ENCODE data around the gene SLC25A6. TPM values are rescaled to one million over a fixed set of nuclear protein-coding genes. Genes with fewer than 3 reads are reported as not detected.

The SLC25A6 gene
- total RNA-seq, 1 donor from 2014 or later = 141 TPM

DNA sequence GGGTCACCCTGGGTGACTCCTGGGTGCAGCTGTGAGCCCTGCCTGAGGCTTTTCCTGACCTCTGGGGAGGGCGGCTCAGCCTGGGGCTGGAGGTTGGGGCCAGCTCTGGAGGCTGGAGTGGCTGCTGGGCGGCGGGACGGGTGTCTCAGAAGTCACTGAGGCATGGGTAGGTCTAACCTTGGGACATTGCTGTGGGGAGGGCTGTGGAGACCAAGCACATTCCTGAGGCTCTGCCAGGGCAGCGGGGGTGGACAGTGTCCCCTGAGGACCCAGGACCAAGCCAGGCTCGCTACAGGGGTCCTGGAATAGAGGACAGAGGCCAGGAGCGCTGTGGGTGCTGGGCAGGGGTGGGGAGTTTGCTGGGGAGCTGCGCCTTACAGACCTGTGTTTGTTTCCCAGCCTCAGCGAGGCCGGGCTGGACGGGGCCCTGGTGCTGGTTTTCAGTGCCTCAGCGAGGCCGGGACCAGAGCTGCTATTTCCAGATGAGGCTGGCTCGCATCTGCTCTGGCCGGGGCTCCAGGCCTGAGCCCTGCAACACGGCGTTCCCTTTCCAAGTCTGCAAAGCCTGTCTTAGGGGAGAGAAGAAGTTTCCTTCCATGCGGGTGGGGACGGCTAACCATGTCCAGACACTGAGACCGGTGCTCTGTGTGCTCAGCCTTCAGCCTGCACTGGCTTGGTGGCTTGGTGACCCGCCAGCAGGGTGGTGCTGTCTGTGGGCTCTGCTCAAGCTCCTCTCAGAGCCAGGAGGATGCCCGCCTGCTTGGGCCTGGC lies 3.0 kb upstream of the SLC25A6 start:
- no peak for ATAC-seq (ENCODE audit: poor library complexity)
- DNase-seq = peak; percentile 36
- intact Hi-C loops (cut with DNase I) = loop anchor here (10.0 kb wide), 1 partner anchor 50 kb away; no protein-coding TSS in a partner anchor

DNA sequence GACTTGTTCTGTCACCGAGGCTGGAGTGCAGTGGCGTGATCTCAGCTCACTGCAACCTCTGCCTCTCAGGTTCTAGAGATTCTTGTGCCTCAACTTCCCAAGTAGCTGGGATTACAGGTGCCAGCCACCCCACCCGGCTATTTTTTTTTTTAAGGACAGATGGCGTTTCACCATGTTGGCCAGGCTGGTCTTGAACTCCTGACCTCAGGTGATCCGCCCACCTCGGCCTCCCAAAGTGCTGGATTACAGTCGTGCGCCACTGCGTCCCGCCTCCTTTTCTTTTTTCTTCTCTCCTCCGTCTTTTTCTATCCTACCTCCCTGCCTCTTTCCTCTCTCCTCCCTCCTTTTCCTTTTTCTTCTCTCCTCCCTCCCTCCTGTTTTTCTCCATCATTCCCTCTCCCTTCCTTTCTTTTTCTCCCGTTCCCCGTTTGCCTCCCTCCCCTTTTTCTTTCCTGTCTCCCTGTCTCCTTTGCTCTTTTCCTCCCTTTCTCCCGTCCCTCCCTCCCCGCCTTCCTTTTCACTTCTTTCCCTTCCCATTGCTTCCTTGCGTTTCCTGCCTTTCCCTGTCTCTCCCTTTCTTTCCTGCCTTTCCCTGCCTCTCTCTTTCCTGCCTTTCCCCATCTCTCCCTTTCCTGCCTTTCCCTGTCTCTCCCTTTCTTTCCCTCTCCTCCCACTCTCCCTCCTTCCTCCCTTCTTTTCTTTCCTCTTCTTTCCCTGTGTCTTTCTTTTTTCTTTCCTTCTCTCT lies 2.1 kb upstream of the SLC25A6 start:
- peak; percentile 30 for DNase-seq
- intact Hi-C loops (cut with DNase I) = loop anchor here (10.0 kb wide), 1 partner anchor 51 kb away; no protein-coding TSS in a partner anchor
- ATAC-seq (ENCODE audit: poor library complexity) = no peak

DNA sequence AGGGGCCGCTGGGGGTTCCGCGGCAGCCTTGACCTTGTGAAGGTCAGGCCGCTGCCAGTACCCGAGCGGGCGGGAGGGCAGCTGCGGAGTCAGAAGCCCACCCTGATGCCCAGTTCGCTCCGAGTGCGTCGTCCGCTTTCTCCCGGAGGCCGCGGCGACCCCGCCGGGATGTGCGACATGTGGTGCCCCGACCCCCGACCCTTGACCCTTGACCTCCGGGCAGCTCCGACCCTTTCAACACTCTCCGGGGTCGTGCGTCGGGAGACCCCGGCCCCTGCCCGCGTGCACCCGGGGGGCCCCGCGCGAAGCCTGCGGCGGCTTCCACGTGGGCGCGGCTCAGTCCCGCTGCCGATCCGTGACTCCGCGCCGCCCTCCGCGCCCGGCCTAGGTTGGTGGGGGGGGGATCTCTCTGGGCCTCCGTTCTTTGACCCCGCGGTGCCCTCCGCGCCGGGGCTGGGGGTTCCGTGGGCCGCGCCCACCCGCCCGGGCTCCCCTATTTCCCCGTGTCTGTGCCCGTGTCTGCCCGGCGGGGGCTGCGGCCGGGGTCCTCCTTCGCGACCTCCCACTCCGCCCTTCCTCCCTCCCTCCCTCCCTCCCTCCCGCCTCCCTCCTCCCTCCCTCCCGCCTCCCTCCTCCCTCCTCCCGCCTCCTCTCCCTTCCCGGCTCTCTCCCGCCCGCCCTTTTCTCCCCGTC lies 609 bp upstream of the SLC25A6 start:
- peak; percentile 63 for ATAC-seq (ENCODE audit: poor library complexity)

DNA sequence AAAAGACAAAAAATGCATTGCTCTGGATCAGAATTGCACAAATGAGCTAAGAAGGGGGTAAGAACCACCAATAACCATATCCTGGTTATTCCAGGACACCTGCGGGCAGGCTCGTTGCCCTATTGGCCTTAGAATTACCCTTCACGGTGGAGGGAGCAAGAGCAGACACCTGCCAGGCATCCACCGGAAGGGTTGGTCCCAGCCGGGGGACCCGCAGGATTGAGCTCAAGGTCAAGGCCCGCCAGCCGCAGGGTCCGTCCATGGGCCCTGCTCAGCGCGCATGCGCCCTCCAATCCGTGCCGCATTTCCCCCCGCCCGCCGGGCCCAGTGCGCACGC lies 575 bp downstream of the SLC25A6 start:
- peak; percentile 74 for ATAC-seq (ENCODE audit: poor library complexity)
- intact Hi-C loops (cut with DNase I) = loop anchor here (10.0 kb wide), 1 partner anchor 53 kb away; no protein-coding TSS in a partner anchor
- DNase-seq = no peak

More for the DNA sequence above, 609 bp upstream of the SLC25A6 start:
- intact Hi-C loops (cut with DNase I) = loop anchor here (10.0 kb wide), 1 partner anchor 52 kb away; no protein-coding TSS in a partner anchor
- no peak for DNase-seq

DNA sequence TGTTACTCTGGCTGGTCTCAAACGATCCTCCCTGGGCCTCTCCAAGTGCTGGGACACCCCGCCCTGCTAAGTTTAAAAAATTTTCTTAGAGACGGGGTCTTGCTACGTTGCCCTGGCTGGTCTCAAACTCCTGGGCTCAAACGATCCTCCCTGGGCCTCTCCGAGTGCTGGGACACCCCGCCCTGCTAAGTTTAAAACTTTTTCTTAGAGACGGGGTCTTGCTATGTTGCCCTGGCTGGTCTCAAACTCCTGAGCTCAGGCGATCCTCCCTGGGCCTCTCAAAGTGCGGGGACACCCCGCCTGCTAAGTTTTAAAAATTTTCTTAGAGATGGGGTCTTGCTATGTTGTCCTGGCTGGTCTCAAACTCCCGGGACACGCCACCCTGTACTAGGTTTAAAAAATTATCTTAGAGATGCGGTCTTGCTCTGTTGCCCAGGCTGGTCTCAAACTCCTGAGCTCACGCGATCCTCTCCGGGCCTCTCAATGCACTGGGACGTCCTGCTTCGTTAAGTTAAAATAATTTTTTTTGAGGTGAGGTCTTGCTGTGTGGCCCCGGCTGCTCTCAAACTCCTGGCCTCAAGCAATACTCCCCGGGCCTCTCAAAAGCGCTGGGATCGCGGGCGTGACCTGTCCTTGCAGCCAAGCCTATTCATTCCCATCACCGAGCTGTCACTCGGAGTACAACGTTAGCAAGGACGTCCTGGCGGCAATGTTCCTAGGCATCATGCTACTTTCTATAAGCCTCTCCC lies 1.1 kb downstream of the SLC25A6 start:
- peak; percentile 52 for DNase-seq
- ATAC-seq (ENCODE audit: poor library complexity) = no peak
- intact Hi-C loops (cut with DNase I) = loop anchor here (10.0 kb wide), 1 partner anchor 54 kb away; no protein-coding TSS in a partner anchor

DNA sequence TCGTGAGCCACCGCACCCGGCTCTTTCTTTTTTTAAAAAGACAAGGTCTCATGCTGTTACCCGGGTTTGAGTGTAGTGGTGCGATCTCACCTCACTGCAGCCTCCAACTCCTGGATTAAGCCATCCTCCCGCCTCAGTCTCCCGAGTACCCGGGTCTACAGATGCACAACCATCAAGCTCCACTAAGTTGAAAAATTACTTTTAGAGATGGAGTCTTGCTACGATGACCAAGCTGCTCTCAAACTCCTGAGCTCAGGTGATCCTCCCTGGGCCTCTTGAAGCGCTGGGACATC lies 2.0 kb downstream of the SLC25A6 start:
- intact Hi-C loops (cut with DNase I) = loop anchor here (10.0 kb wide), 1 partner anchor 55 kb away; no protein-coding TSS in a partner anchor
- ATAC-seq (ENCODE audit: poor library complexity) (no peak), DNase-seq (no peak)

DNA sequence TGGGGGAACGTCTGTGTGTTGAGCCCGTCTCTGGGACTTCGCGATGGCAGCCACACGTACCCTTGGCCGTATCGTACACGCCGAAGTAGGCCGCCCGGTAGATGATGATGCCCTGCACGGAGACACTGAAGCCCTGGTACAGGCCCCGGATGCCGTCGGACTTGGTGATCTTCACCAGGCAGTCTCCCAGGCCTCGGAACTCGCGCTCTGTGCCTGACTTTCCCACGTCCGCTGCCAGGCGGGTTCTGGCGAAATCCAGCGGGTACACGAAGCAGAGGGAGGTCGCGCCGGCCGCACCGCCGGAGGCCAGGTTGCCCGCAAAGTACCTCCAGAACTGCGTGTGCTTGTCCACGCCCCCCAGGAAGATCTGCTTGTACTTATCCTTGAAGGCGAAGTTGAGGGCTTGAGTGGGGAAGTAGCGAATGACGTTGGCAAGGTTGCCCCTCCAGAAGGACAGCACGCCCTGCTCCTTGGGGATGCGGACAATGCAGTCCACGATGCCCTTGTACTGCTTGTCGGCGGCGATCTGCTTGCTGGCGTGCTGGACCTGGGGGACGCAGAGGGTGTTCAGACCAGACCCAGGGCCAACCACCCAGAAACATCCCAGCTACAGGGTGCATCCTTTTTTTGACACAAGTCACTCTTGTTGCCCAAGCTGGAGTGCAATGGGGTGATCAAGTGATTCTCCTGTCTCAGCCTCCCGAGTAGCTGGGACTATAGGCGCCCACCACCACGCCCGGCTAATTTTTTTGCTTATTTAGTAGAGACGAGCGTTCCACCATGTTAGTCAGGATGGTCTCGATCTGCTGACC lies 2.5 kb downstream of the SLC25A6 start:
- no peak for ATAC-seq (ENCODE audit: poor library complexity)
- intact Hi-C loops (cut with DNase I) = no loop called here
- DNase-seq = peak; percentile 54

DNA sequence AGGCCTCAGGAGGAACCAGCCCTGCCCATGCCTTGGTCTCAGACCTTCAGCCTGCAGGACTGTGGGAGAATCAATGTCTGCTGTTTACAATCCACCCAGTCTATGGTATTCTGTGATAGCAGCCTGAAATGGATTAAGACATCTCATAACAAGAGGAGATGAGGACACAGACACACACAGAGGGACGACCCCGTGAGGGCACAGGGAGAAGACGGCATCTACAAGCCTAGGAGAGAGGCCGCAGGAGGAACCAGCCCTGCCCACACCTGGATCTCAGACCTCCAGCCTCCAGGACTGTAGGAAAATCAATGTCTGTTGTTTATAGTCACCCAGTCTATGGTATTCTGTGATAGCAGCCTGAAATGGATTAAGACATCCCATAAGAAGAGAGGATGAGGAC lies 3.3 kb downstream of the SLC25A6 start:
- intact Hi-C loops (cut with DNase I) = no loop called here
- peak; percentile 27 for DNase-seq
- ATAC-seq (ENCODE audit: poor library complexity) = no peak

DNA sequence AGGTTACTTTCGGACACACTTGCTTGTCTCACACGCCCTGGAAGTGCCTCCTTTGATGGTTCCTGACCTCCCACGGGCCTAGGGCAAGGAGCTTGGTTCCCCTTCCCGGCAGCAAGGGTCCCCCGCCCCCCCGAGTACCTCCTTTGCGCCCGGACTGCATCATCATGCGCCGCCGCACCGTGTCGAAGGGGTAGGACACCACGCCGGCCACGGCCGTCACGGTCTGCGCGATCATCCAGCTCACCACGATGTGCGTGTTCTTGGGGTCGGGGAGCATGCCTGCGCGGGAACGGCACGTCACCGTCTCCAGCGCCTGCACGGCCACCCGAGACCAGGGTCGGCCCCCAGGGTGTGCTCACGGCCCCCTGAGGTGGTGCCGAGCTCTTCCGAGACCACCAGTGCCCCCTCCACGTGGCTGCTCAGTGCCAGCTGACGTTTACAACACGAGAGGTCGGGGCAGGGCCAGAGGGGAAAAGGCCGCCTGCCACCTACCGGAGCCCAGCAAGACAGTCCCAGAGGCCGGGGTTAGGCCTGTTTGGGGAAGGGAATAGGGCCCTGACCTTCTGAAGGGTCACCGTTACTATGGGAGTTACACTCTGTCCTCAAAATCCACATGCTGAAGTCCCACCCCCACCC lies 4.7 kb downstream of the SLC25A6 start:
- peak; percentile 44 for DNase-seq

DNA sequence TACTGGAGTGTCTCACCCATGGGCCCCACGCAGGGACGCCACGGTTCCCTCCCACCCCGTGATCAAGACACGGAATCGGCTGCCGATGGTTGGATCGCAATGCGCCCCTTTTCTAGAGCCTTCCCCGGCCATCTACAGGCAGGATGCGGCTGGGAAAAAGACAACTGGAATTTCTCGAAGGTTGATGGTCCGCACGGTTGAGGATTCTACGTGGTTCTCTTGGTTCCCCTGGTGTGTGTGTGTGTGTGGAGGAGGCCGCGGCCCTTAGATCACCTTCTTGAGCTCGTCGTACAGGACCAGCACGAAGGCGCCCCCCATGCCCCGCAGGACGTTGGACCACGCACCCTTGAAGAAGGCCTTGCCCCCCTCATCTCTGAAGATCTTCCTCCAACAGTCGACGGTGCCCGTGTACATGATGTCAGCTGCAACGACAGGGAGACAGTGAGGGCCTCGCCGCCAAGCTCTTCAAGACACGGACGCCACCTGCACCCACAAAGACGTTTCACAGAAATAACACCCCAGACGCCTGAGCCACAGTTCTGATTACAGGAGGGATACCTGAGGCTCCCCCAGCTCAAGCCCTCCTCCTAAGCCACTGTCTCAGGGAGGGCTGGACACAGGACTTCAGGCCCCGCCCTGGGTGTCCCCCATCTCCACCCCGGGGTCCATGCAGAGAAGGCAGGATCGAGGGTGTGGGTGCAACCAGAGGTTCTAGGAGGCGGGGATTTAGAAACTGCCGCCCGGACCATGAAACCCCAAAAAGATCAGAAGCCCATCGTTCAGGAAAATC lies 5.4 kb downstream of the SLC25A6 start:
- intact Hi-C loops (cut with DNase I) = no loop called here
- peak; percentile 32 for DNase-seq
- ATAC-seq (ENCODE audit: poor library complexity) = no peak

More for the DNA sequence above, 4.7 kb downstream of the SLC25A6 start:
- intact Hi-C loops (cut with DNase I) = no loop called here
- ATAC-seq (ENCODE audit: poor library complexity) = no peak

DNA sequence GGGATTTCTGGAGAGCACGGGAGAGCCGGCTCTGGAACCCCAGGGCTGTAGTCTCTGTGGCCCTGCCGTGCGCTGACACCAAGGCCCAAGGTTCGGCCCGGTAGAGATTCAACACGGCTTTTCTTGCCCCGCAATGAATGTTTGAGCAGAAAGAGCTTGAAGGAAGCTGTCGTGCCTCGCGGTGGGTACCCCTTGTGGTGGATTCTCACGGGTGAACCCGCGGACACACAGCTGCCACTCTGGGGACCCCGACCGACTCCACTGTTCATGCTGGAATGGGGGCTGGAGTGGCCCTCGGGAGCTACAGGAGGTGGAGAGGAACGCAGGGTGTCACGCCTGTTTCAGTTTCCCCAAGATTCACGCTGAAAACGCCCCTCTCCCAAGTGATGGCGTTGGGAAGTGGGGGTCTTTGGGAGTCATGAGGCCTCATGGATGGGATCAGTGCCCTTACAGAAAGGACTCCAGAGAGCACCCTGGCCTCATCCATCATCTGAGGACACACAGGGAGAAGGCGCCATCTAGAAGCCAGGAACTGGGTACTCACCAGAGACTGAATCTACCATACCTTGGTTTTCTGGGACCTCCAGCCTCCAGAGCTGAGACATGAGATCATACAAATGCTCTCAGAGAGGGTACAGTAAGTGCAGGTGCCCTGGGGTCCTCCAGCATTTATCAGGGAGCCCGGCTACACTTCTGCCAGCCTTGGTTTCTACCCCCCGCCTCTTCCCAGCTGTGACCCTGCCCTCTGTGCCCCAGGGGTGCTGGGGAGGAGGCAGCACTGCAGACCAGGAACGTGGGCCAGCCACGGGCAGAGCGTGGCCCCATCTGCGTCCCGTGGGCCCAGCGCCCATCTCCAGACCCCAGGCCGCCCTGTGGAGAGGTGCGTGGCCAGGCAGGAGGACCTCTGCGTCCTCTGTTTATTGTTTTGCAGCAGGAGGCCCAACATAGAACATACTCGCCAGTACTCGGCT lies 6.4 kb downstream of the SLC25A6 start:
- intact Hi-C loops (cut with DNase I) = no loop called here
- no peak for DNase-seq

DNA sequence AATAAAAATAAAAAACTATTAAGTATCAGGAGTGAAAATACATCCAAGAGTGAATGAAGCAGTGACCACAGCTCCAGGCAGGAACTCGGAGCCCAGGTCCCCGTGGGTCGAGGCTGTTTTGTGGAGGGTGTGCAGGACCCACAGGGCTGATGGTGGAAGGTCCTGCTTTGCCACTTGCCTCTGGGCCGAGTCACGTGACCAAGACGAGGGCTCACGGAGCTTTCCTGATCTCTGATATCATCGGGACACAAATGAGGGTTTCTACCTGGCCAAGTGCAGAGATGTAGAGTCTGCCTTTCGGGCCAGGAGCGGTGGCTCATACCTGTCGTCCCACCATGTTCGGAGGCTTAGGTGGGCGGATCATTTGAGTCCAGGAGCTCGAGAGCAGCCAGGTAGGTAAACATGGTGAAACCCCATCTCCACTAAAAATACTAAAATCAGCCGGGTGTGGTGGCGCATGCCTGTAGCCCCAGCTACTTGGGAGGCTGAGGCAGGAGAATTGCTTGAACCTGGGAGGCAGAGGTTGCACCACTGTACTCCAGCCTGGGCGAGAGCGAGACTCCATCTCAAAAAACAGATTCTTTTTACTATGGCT lies 7.2 kb downstream of the SLC25A6 start:
- ATAC-seq (ENCODE audit: poor library complexity) = peak; percentile 3
- DNase-seq = peak; percentile 33
- intact Hi-C loops (cut with DNase I) = no loop called here

More for the DNA sequence above, 6.4 kb downstream of the SLC25A6 start:
- ATAC-seq (ENCODE audit: poor library complexity) = peak; percentile 1

DNA sequence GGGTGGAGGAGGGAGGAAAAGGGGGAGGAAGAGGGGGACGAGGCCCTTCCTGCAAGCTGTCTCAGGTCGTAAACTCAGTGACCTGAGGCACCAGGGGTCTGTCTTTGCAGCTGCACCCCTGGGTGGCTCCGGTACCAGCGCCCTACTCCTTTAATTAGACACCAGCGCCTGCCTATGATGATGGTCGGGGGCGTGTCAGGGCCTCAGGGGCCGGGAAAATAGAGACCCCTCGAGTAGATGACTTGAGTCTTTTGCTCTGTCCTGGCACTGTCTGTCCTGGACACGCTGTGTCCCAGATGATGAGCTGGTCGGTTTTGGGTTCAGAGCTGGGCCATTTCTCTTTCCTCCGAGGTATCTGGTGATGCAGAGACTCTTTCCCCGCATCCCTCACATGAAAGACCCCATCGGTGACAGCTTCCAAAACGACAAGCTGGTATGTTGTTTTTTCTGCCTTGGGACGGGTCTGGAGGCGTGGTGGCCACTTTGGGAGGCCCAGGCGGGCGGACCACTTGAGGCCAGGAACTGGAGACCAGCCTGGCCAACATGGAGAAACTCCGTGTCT lies 11.2 kb downstream of the SLC25A6 start:
- DNase-seq (peak; percentile 41), ATAC-seq (ENCODE audit: poor library complexity) (no peak)

DNA sequence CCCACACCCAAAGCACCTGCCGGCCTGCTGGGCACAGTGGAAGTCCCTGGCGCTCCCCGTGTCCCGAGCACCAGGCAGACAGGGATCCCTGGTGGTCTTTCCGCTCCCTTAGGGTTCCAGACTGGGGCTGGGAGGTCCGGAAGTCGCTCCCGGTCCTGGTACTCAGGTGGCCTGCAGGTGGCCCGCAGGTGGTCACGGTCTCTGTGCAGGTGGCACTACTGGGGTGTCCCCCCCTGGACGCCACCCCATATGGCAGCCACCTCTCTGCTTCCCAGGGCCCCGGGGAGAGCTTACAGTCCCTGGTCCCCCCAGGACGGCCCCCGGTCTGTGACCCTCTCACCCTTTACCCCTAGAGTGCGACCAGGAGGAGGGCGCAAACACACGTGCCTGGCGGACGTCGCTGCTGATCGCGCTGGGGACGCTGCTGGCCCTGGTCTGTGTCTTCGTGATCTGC lies 13.6 kb downstream of the SLC25A6 start:
- intact Hi-C loops (cut with DNase I) = no loop called here
- ATAC-seq (ENCODE audit: poor library complexity) (no peak), DNase-seq (no peak)

More for the DNA sequence above, 11.2 kb downstream of the SLC25A6 start:
- intact Hi-C loops (cut with DNase I) = no loop called here

DNA sequence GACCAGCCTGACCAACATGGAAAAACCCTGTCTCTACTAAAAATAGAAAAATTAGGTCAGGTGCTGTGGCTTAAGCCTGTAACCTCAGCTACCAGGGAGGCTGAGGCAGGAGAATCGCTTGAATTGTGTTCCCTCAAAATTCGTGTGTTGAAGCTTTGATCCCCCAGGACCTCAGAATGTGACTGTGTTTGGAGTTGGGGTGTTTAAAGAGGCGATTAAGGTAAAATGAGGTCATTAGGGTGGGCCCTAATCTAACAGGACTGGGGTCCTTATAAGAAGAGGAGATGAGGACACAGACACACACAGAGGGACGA lies 23.6 kb downstream of the SLC25A6 start:
- ATAC-seq (ENCODE audit: poor library complexity) (no peak), DNase-seq (no peak)
- intact Hi-C loops (cut with DNase I) = no loop called here

Measured in Right ventricle myocardium superior (tissue), 1 donor.